Measurements from ENCODE around the gene ZCCHC7.
"Not testable (repeated sequence)": the region's sequence is repeated elsewhere in the genome, so short reads cannot be mapped to it uniquely, and the experiment has no call there.

The ZCCHC7 gene

GRCh38 chr9:37100741-37101140, 19.6 kb upstream of the ZCCHC7 start:
- no peak for DNase-seq
- Histone ChIP-seq H3K27me3 (ENCODE audit: insufficient read depth, low read depth, severe bottlenecking) (no peaks in the 10 kb centered on the region), H3K9me3 (ENCODE audit: severe bottlenecking) (no peaks in the 10 kb centered on the region), H3K4me3 (ENCODE audit: low read depth, low read length) (no peak overlapping the region), H3K36me3 (no peaks in the 10 kb centered on the region), H3K27ac (no peak overlapping the region)
- TF ChIP-seq, protein P1, sequence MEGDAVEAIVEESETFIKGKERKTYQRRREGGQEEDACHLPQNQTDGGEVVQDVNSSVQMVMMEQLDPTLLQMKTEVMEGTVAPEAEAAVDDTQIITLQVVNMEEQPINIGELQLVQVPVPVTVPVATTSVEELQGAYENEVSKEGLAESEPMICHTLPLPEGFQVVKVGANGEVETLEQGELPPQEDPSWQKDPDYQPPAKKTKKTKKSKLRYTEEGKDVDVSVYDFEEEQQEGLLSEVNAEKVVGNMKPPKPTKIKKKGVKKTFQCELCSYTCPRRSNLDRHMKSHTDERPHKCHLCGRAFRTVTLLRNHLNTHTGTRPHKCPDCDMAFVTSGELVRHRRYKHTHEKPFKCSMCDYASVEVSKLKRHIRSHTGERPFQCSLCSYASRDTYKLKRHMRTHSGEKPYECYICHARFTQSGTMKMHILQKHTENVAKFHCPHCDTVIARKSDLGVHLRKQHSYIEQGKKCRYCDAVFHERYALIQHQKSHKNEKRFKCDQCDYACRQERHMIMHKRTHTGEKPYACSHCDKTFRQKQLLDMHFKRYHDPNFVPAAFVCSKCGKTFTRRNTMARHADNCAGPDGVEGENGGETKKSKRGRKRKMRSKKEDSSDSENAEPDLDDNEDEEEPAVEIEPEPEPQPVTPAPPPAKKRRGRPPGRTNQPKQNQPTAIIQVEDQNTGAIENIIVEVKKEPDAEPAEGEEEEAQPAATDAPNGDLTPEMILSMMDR (IDR thresholded peaks at IDR 0.05; ENCODE audit: low read depth, low read length) = no peak

GRCh38 chr9:37102486-37102885, 17.9 kb upstream of the ZCCHC7 start:
- no peak for DNase-seq
- TF ChIP-seq, protein P1 (IDR thresholded peaks at IDR 0.05; ENCODE audit: low read depth, low read length) = no peak
- H3K36me3 ChIP-seq = no peaks in the 10 kb centered on the region
- H3K27ac ChIP-seq = no peak overlapping the region
- H3K4me3 ChIP-seq (ENCODE audit: low read depth, low read length) = no peak overlapping the region
- H3K27me3 ChIP-seq (ENCODE audit: insufficient read depth, low read depth, severe bottlenecking) = no peaks in the 10 kb centered on the region
- no peaks in the 10 kb centered on the region for H3K9me3 ChIP-seq (ENCODE audit: severe bottlenecking)

- no peaks in the 10 kb centered on the region for H3K36me3 ChIP-seq
- H3K9me3 ChIP-seq (ENCODE audit: severe bottlenecking) = peaks cover 4% of the 10 kb centered on the region
- H3K27me3 ChIP-seq (ENCODE audit: insufficient read depth, low read depth, severe bottlenecking) = no peaks in the 10 kb centered on the region
- TF ChIP-seq, protein P1 (IDR thresholded peaks at IDR 0.05; ENCODE audit: low read depth, low read length) = no peak
- no peak for DNase-seq
- H3K4me3 ChIP-seq (ENCODE audit: low read depth, low read length) = no peak overlapping the region
- H3K27ac ChIP-seq = no peak overlapping the region
Measured at GRCh38 chr9:37104183-37104889, 16.0 kb upstream of the ZCCHC7 start.

GRCh38 chr9:37105234-37105633, 15.1 kb upstream of the ZCCHC7 start:
- no peaks in the 10 kb centered on the region for H3K27me3 ChIP-seq (ENCODE audit: insufficient read depth, low read depth, severe bottlenecking)
- no peak for DNase-seq
- TF ChIP-seq, protein P1 (IDR thresholded peaks at IDR 0.05; ENCODE audit: low read depth, low read length) = no peak
- H3K27ac ChIP-seq = no peak overlapping the region
- peaks cover 4% of the 10 kb centered on the region for H3K9me3 ChIP-seq (ENCODE audit: severe bottlenecking)
- H3K4me3 ChIP-seq (ENCODE audit: low read depth, low read length) = no peak overlapping the region
- no peaks in the 10 kb centered on the region for H3K36me3 ChIP-seq

GRCh38 chr9:37107701-37108100, 12.7 kb upstream of the ZCCHC7 start:
- H3K36me3 ChIP-seq = no peaks in the 10 kb centered on the region
- peaks cover 4% of the 10 kb centered on the region for H3K9me3 ChIP-seq (ENCODE audit: severe bottlenecking)
- no peak for DNase-seq
- TF ChIP-seq, protein P1 (IDR thresholded peaks at IDR 0.05; ENCODE audit: low read depth, low read length) = no peak
- H3K4me3 ChIP-seq (ENCODE audit: low read depth, low read length) = no peak overlapping the region
- H3K27ac ChIP-seq = no peak overlapping the region
- H3K27me3 ChIP-seq (ENCODE audit: insufficient read depth, low read depth, severe bottlenecking) = no peaks in the 10 kb centered on the region

GRCh38 chr9:37114442-37114841, 5.9 kb upstream of the ZCCHC7 start:
- not testable (repeated sequence) for H3K27me3 ChIP-seq (ENCODE audit: insufficient read depth, low read depth, severe bottlenecking); H3K36me3 ChIP-seq; DNase-seq; H3K27ac ChIP-seq; H3K4me3 ChIP-seq (ENCODE audit: low read depth, low read length); H3K9me3 ChIP-seq (ENCODE audit: severe bottlenecking)
